Uterus (tissue), 4 donors: ENCODE results near the gene APOF. TPM values are rescaled to one million over a fixed set of nuclear protein-coding genes. Genes with fewer than 3 reads are reported as not detected.
A peak's percentile ranks its signal among the peaks of the same experiment; 100 is the strongest.
"Not testable (repeated sequence)": the region's sequence is repeated elsewhere in the genome, so short reads cannot be mapped to it uniquely, and the experiment has no call there.

ENCODE experiments used
- DNase-seq, 2 donors: peaks; one replicate each; pipeline ENCODE4 v3.0.0-alpha.2; 2019 to 2020
- H3K27ac ChIP-seq, 2 donors: fragments of 200-600 bp; sonication (generic); 1 replicate in 1 of 2; 2 replicates in 1 of 2; pipeline ENCODE4 v1.5.1; 2016 to 2018
- H3K27me3 ChIP-seq, 2 donors: fragments of 200-600 bp; sonication (generic); one replicate each; pipeline ENCODE4 v1.5.1; 2018 to 2019; ENCODE audit warnings: control low read depth in 1 of 2
- H3K36me3 ChIP-seq, 2 donors: fragments of 200-600 bp; sonication (generic); one replicate each; pipeline ENCODE4 v1.5.1; 2019; ENCODE audit warnings: control low read depth in 1 of 2
- H3K4me1 ChIP-seq, 2 donors: fragments of 200-600 bp; sonication (generic); one replicate each; pipeline ENCODE4 v1.5.1; 2018 to 2019; ENCODE audit warnings: control low read depth in 1 of 2
- H3K4me3 ChIP-seq, 2 donors: fragments of 200-600 bp; sonication (generic); 1 replicate in 1 of 2; 2 replicates in 1 of 2; pipeline ENCODE4 v1.5.1; 2018 to 2019; ENCODE audit warnings: mild to moderate bottlenecking in 1 of 2
- H3K9me3 ChIP-seq, 2 donors: fragments of 200-600 bp; sonication (generic); one replicate each; pipeline ENCODE4 v1.5.1; 2019; ENCODE audit warnings: control low read depth in 1 of 2
- POLR2A ChIP-seq, 2 donors: fragments of 450-650 bp; IDR thresholded peaks; one replicate each; pipeline ENCODE4 v1.6.1; 2016; ENCODE audit warnings: antibody characterized with exemption in 2 of 2, mild to moderate bottlenecking in 1 of 2, moderate library complexity in 1 of 2
- intact Hi-C: fragments of 100-400 bp; cut with DNase I; formaldehyde crosslinking; loops from one replicate; pipeline ENCODE4 v1.15.1; 2023; ENCODE audit warnings: low total_unique reads
- total RNA-seq, 4 donors: library from RNA; depleted of rRNA in 3 of 4; stranded (reverse); fragments of >200 nt in 3 of 4; gene quantifications; one replicate each; pipeline versions ENCODE4 v1.1.0 to v1.2.4, GENCODE V29; 2014 to 2023
- TF ChIP-seq, protein P1 (sequence below), 4 experiments: fragments of 200-600 bp in 2 of 4; fragments of 450-650 bp in 2 of 4; sonication (generic) in 2 of 4; IDR thresholded peaks; one replicate each; pipeline ENCODE4 v1.5.1; 2016 to 2019; ENCODE audit warnings: antibody characterized with exemption in 4 of 4, mild to moderate bottlenecking in 2 of 4, moderate library complexity in 1 of 4
- donor health status: DM: yes; HTN: yes; CAD: no.

The APOF gene
- total RNA-seq, 4 donors from 2014 or later, result not detected

DNA sequence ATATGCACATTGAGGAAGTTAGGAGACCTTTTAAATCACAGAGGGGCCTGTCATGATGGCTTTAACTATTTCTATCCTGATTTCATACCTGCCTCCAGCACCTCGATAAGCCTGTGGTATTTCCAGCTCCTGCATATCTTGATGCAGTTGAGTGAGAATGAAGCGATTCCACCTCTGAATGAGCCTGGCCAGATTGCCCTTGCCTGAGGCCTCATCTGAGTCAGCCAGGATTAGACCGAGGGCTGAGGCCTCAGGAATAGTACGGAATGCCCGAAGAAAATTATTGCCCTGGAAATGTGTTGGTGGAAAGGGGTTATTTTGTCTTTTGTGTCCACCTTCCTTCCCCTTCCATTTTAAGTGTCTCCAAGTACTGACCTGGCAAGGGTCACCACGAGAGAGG is 38.5 kb downstream of the APOF start:
- DNase-seq, result no peak
- Histone ChIP-seq H3K27me3 (no peaks in the 10 kb centered on the region), H3K36me3 (no peaks in the 10 kb centered on the region), H3K27ac (no peak overlapping the region), H3K4me3 (no peak overlapping the region), H3K4me1 (no peaks in the 10 kb centered on the region), H3K9me3 (no peaks in the 10 kb centered on the region)
- TF ChIP-seq, protein P1, sequence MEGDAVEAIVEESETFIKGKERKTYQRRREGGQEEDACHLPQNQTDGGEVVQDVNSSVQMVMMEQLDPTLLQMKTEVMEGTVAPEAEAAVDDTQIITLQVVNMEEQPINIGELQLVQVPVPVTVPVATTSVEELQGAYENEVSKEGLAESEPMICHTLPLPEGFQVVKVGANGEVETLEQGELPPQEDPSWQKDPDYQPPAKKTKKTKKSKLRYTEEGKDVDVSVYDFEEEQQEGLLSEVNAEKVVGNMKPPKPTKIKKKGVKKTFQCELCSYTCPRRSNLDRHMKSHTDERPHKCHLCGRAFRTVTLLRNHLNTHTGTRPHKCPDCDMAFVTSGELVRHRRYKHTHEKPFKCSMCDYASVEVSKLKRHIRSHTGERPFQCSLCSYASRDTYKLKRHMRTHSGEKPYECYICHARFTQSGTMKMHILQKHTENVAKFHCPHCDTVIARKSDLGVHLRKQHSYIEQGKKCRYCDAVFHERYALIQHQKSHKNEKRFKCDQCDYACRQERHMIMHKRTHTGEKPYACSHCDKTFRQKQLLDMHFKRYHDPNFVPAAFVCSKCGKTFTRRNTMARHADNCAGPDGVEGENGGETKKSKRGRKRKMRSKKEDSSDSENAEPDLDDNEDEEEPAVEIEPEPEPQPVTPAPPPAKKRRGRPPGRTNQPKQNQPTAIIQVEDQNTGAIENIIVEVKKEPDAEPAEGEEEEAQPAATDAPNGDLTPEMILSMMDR (IDR thresholded peaks at IDR 0.05), result no peak
- TF ChIP-seq POLR2A (IDR thresholded peaks at IDR 0.05), result no peak
- intact Hi-C loops, result no loop called here

DNA sequence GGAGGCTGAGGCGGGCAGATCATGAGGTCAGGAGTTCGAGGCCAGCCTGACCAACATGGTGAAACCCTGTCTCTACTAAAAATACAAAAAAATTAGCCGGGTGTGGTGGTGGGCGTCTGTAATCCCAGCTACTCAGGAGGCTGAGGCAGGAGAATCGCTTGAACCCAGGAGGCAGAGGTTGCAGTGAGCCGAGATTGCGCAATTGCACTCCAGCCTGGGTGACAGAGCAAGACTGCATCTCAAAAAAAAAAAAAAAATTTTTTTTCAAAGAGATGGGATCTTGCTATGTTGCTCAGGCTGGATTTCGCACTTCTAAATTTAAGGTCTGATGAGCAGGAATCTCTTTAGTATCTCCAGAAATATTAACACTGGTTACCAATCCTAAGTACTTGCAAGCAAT is 41.0 kb downstream of the APOF start:
- H3K4me3 ChIP-seq, H3K9me3 ChIP-seq, intact Hi-C loops, H3K4me1 ChIP-seq, H3K27me3 ChIP-seq, H3K36me3 ChIP-seq, DNase-seq, H3K27ac ChIP-seq: not testable (repeated sequence)

DNA sequence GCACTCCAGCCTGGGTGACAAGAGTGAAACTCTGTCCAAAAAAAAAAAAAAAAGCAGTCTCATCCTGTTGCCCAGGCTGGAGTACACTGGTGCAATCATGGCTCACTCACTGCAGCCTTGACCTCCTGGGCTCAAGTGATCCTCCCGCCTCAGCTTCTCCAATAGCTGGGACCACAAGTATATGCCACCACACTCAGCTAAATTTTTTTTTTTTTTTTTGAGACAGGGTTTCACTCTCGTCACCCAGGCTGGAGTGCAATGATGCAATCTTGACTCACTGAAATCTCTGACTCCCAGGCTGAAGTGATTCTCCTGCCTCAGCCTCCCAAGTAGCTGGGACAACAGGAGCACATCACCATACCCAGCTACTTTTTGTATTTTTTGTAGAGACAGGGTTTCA is 41.6 kb downstream of the APOF start:
- no peaks in the 10 kb centered on the region for H3K27me3 ChIP-seq
- H3K9me3 ChIP-seq, result no peaks in the 10 kb centered on the region
- no peak for DNase-seq
- intact Hi-C loops, result no loop called here
- TF ChIP-seq POLR2A (IDR thresholded peaks at IDR 0.05), result no peak
- TF ChIP-seq, protein P1 (IDR thresholded peaks at IDR 0.05), result no peak
- H3K4me3 ChIP-seq, result no peak overlapping the region
- H3K27ac ChIP-seq, result no peak overlapping the region
- no peaks in the 10 kb centered on the region for H3K36me3 ChIP-seq
- H3K4me1 ChIP-seq, result no peaks in the 10 kb centered on the region

DNA sequence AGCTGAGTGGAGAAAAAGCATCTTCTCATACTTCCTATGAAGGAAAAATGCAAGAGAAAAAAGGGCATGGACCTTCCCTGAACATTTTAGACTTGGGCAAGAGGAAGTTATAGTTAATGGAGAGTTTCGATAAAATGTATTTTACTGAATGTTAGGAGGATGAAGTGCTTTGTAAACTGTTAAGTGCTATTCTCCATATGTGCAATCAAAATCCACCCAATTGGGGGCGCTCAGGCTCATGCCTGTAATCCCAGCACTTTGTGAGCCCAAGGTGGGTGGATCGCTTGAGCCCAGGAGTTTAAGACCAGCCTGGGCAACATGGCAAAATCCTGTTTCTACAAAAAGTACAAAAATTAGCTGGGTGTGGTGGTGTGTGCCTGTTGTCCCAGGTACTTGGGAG is 45.0 kb downstream of the APOF start:
- no peak for DNase-seq
- no peaks in the 10 kb centered on the region for H3K9me3 ChIP-seq
- H3K27me3 ChIP-seq, result no peaks in the 10 kb centered on the region
- no peak overlapping the region for H3K27ac ChIP-seq
- no peaks in the 10 kb centered on the region for H3K36me3 ChIP-seq
- intact Hi-C loops, result no loop called here
- TF ChIP-seq, protein P1 (IDR thresholded peaks at IDR 0.05), result no peak
- no peak for TF ChIP-seq POLR2A (IDR thresholded peaks at IDR 0.05)
- H3K4me3 ChIP-seq, result no peak overlapping the region
- H3K4me1 ChIP-seq, result peaks cover 0 to 5% of the 10 kb centered on the region in 2 donors

DNA sequence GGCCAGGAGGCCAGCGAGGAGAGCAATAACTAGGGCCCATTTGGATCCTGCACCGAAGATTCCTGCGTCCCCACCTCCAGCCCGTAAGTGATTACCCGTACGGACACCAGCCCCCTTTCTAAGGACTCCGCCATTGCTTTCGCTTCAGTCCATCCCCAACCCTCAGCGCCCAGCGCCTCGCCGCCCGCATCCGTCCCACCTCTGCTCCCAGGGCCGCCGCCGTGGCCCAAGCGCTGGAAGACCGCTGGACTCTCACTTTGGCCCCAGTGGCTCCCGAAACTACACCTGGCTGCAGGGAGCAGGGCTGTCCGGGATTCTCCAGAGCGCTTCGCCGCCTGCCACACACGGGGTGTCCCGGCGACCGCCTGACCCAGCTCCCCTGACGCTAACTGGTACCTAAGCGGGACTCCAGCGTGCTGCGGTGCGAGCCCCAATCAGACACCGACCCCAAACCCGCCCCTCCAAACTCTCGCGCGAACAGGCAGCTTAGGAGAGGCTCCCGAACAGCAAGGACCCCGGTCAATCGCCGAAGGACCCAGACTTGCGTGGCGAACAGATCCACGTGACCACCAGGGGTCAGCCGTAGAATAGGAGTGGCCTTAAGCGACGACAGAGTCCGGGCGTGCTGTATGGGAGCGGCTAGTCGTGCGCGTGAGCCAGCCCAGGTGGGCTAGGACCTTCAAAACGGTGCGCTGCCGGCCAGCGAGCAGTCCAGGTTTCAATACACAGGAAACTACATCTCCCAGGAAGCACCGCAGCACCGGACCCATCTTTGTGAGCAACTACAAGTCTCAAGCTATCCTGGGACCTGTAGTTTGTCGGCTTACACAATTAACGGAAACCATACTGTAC is 46.8 kb downstream of the APOF start, which contains the start of gene CNPY2:
CNPY2 (minus strand) TSS at position 367 of the 852 bp plus-strand sequence. CDS start 771 bp downstream, outside the sequence.
- peak; percentile 93 to 96 for DNase-seq
- H3K4me1 ChIP-seq, result peaks cover 0 to 5% of the 10 kb centered on the region in 2 donors
- peak within 1 kb of the TSS; percentile 89 to 94 for H3K27ac ChIP-seq
- no peaks in the 10 kb centered on the region for H3K27me3 ChIP-seq
- intact Hi-C loops, result no loop called here
- no peaks in the 10 kb centered on the region for H3K9me3 ChIP-seq
- TF ChIP-seq POLR2A (IDR thresholded peaks at IDR 0.05), result peak; percentile 42 to 71
- TF ChIP-seq, protein P1 (IDR thresholded peaks at IDR 0.05), result peak in 3 of 4 experiments; percentile 4 to 53 (median 24)
- no peaks in the 10 kb centered on the region for H3K36me3 ChIP-seq
- peak within 1 kb of the TSS; percentile 77 to 79 for H3K4me3 ChIP-seq
